A673 (cell line): Measurements from ENCODE around the gene HOXA1. TPM values are rescaled to one million over a fixed set of nuclear protein-coding genes. Genes with fewer than 3 reads are reported as not detected.

Source experiments
- BruUV-seq: library from RNA; stranded (reverse); fragments of 400-500 nt; replicated peaks from 2 replicates; lab custom pipeline; 2021; lab: Mats Ljungman, UMichigan
- CTCF ChIA-PET: fragments of 300-600 bp; sonication (Branson Sonifier 250); formaldehyde crosslinking; loops from one replicate; lab custom pipeline; 2022; ENCODE audit warnings: antibody characterized with exemption; lab: Charles Lee
- POLR2A ChIA-PET: fragments of 300-600 bp; sonication (Branson Sonifier 250); formaldehyde crosslinking; loops from one replicate; lab custom pipeline; 2022; ENCODE audit warnings: antibody characterized with exemption; ENCODE audit not compliant: low non-redundant PET; lab: Charles Lee
- DNase-seq: peaks from one replicate; pipeline ENCODE4 v3.0.0-alpha.2; 2015; ENCODE audit warnings: low spot score
- H3K27ac ChIP-seq: fragments of 200-600 bp; sonication (generic); 2 replicates; pipeline ENCODE4 v1.5.1; 2016; ENCODE audit warnings: mixed run types, low read depth, mild to moderate bottlenecking, mixed read lengths, antibody characterized with exemption, low read length; ENCODE audit not compliant: poor library complexity, severe bottlenecking
- H3K27me3 ChIP-seq: fragments of 200-600 bp; sonication (generic); replicated peaks from 2 replicates; pipeline ENCODE4 v1.6.1; 2017; ENCODE audit warnings: mixed run types, low read depth, mild to moderate bottlenecking, mixed read lengths, antibody characterized with exemption, low read length; ENCODE audit not compliant: insufficient read depth, poor library complexity
- H3K36me3 ChIP-seq: fragments of 200-600 bp; sonication (generic); 2 replicates; pipeline ENCODE4 v1.6.1; 2016; ENCODE audit warnings: mixed run types, mild to moderate bottlenecking, mixed read lengths, antibody characterized with exemption, low read length; ENCODE audit not compliant: insufficient read depth, poor library complexity, severe bottlenecking
- H3K4me1 ChIP-seq: fragments of 200-600 bp; sonication (generic); 2 replicates; pipeline ENCODE4 v1.6.1; 2017; ENCODE audit warnings: mixed run types, mild to moderate bottlenecking, mixed read lengths, antibody characterized with exemption, low read length; ENCODE audit not compliant: insufficient read depth, poor library complexity, severe bottlenecking
- H3K4me3 ChIP-seq: fragments of 200-600 bp; sonication (generic); 2 replicates; pipeline ENCODE4 v1.5.1; 2016; ENCODE audit warnings: low read depth, mixed run types, mild to moderate bottlenecking, mixed read lengths, low read length; ENCODE audit not compliant: poor library complexity, severe bottlenecking
- H3K9me3 ChIP-seq: fragments of 200-600 bp; sonication (generic); 2 replicates; pipeline ENCODE4 v1.6.1; 2016; ENCODE audit warnings: mixed run types, low read depth, mild to moderate bottlenecking, mixed read lengths, antibody characterized with exemption, low read length; ENCODE audit not compliant: poor library complexity, severe bottlenecking
- EZH2 ChIP-seq: fragments of 200-600 bp; sonication (generic); IDR thresholded peaks from 2 replicates; pipeline ENCODE4 v1.6.1; 2017; ENCODE audit warnings: borderline replicate concordance, low read depth, mild to moderate bottlenecking, mixed read lengths, antibody characterized with exemption, low read length; ENCODE audit not compliant: poor library complexity, severe bottlenecking
- intact Hi-C: fragments of 100-400 bp; cut with micrococcal nuclease; formaldehyde crosslinking; loops from one replicate; pipeline ENCODE4 v1.10.0; 2022; ENCODE audit not compliant: unreplicated experiment
- total RNA-seq: library from RNA; stranded (reverse); gene quantifications from 2 replicates; pipeline ENCODE4 v1.2.3, GENCODE V29; 2021
- TF ChIP-seq, protein P1 (sequence below): fragments of 300-800, 200-600 bp; sonication (generic); conservative IDR thresholded peaks from 2 replicates; pipeline ENCODE4 v1.5.1; 2017; ENCODE audit warnings: low read depth, mild to moderate bottlenecking, antibody characterized with exemption, low read length, moderate library complexity, mixed read lengths

Gene HOXA1
- total RNA-seq, 1 experiment from 2014 or later, result not detected

DNA sequence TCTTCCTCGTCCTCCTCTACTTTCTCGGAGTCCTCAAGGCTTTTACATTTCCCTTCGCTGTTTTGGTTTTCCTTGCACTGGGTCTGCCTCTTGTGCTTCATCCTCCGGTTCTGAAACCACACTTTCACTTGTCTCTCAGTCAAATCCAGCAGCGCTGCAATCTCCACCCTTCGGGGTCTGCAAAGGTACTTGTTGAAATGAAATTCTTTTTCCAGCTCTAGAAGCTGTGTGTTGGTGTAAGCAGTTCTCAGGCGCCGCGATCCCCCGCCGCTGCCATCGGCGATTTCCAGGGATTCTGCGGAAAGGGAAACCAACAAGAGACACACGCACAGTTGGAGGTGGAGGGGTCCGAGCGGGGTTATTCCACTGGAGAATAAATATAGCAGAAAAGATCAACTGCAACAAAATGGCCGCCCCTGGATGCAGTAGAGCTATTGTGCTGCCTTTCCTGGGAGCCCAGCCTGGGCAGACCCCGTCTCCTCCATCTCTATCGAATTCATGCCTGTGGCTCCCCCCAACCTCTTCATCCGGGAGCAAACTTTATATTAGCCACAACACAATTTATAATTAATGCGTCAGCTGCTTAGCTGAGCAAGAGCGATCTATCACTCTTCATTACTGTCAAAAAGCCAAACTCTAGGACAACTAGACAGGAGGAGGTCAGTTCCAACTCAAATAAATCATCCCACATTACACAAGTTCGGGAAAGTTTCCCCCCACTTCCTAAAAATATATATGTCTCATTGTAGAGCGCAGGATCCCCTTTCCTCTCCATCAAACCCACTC is 5.6 kb upstream of the HOXA1 start:
- H3K27me3 ChIP-seq, result peaks cover 100% of the 10 kb centered on the region
- BruUV-seq, result no TSS peak
- CTCF ChIA-PET, result no interaction called here
- H3K36me3 ChIP-seq, result no peaks in the 10 kb centered on the region
- H3K4me1 ChIP-seq, result peaks cover 5% of the 10 kb centered on the region
- no peak overlapping the region for H3K27ac ChIP-seq
- intact Hi-C loops, result no loop called here
- H3K4me3 ChIP-seq, result no peak overlapping the region
- H3K9me3 ChIP-seq, result no peaks in the 10 kb centered on the region
- peak; percentile 26 for TF ChIP-seq EZH2
- TF ChIP-seq, protein P1, sequence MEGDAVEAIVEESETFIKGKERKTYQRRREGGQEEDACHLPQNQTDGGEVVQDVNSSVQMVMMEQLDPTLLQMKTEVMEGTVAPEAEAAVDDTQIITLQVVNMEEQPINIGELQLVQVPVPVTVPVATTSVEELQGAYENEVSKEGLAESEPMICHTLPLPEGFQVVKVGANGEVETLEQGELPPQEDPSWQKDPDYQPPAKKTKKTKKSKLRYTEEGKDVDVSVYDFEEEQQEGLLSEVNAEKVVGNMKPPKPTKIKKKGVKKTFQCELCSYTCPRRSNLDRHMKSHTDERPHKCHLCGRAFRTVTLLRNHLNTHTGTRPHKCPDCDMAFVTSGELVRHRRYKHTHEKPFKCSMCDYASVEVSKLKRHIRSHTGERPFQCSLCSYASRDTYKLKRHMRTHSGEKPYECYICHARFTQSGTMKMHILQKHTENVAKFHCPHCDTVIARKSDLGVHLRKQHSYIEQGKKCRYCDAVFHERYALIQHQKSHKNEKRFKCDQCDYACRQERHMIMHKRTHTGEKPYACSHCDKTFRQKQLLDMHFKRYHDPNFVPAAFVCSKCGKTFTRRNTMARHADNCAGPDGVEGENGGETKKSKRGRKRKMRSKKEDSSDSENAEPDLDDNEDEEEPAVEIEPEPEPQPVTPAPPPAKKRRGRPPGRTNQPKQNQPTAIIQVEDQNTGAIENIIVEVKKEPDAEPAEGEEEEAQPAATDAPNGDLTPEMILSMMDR, result no peak
- DNase-seq, result no peak
- POLR2A ChIA-PET, result no interaction called here

DNA sequence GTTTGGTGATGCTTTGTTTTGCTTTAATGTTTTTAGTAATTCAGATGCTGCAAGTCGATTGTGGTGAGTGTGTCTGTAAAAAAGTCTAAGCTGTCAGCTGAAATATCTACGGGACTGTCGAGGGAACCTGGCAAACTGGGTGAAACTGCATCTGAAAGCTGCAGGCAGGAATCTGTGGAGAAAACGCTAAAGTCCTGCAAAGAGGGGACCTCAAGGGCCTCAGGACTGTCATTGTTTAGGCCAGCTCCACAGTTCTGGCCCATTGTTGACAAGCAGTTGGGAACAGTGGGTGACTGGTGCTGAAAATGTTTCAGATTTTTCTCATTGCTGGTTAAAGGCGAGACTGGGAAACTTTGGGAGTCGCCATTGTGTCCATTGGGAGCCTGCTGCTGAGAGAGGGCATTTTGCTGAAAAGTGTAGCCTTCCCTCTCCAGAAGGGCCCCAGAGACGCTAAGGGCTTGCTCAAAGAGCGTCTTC is 4.9 kb upstream of the HOXA1 start:
- no peak for DNase-seq
- Histone ChIP-seq H3K9me3 (no peaks in the 10 kb centered on the region), H3K4me1 (peaks cover 10% of the 10 kb centered on the region), H3K27me3 (peaks cover 100% of the 10 kb centered on the region), H3K36me3 (no peaks in the 10 kb centered on the region), H3K4me3 (no peak overlapping the region), H3K27ac (no peak overlapping the region)
- BruUV-seq, result no TSS peak
- TF ChIP-seq EZH2, result no peak
- TF ChIP-seq, protein P1, result no peak
- POLR2A ChIA-PET, result no interaction called here
- CTCF ChIA-PET, result no interaction called here
- intact Hi-C loops, result no loop called here

DNA sequence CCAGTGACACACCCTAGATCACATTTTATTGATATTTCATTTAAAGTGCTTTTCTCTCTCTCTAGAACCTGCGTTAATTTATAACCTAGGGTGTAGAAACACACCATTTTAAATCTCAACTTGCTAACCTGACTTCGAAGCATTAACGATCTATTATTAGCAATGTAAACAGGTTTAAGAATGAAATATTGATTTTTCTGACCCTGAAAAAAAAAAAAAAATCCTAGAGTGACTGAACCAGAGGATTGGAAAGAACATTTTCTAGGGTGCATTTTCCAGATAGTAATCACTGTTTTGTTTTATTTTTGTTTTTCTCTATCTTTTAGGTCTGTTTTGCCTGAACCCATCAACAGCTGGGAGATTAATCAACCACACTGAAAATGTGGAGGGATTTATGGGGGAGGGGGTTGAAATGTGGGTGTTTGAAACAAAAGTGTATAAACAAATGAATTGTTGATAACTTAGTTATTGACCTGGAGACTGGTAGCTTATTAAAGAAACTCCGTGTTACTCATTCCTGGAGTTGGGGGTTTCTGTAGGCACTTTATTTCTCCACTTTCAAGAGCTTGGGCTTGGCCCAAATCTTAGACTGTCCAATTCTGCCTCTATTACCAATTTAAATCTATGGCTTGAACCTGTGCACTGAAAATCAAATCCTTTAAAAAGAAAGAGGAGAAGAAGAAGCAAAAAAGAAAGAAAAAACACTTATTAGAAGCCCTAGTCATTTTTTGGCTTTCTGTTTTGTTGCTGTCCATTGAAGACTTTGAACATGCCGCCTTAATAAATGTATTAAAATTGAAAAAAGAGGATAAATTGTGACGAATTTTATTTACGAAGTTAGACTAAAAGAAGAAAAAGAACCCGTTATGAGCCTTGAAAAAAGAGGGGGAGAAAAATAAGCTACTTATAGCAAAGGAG is 3.9 kb upstream of the HOXA1 start:
- H3K4me1 ChIP-seq, result peaks cover 10% of the 10 kb centered on the region
- H3K27ac ChIP-seq, result no peak overlapping the region
- no peak overlapping the region for H3K4me3 ChIP-seq
- no peaks in the 10 kb centered on the region for H3K9me3 ChIP-seq
- intact Hi-C loops, result no loop called here
- H3K27me3 ChIP-seq, result peaks cover 100% of the 10 kb centered on the region
- no peak for DNase-seq
- no peaks in the 10 kb centered on the region for H3K36me3 ChIP-seq
- CTCF ChIA-PET, result no interaction called here
- no TSS peak for BruUV-seq
- POLR2A ChIA-PET, result no interaction called here
- TF ChIP-seq, protein P1, result no peak
- no peak for TF ChIP-seq EZH2
